NCI-H748 (cell line): ENCODE data around the gene POLR2B.
"Not testable (repeated sequence)": the region's sequence is repeated elsewhere in the genome, so short reads cannot be mapped to it uniquely, and the experiment has no call there.

Source experiments
- DNase-seq: peaks from one replicate; lab custom pipeline; 2025; ENCODE audit not compliant: unreplicated experiment; lab: John Stamatoyannopoulos, UW

POLR2B gene

DNA sequence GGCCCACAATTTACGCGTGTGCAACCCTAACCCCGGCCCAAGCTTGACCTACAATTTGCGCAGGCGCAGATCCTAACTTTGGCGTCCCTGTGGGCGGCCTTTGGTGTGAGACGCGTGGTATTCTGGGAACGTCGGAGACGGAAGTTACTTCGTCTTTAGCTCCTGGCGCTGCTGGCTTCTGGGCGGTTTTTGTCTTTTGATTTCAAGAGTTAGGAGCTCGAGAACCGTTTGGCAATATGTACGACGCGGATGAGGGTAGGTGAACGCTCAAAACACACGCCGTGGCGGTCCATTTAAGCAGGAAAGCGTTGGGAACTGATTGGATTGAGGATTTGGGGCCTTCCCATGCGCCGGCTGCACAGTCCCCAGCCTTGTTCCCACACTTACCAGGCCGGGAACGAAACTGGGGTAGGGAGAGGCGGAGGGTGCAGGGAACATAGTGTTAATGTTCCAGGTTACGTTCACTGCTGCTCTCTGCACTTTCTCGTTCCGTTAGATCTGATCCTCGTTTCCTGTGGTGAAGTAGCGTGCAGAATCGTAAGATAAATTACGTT, at the start of gene POLR2B:
TSS of gene POLR2B (plus strand) at position 147 of the 554 bp plus-strand sequence. CDS start at position 237, 90 bp downstream.
- peak; percentile 94 for DNase-seq

DNA sequence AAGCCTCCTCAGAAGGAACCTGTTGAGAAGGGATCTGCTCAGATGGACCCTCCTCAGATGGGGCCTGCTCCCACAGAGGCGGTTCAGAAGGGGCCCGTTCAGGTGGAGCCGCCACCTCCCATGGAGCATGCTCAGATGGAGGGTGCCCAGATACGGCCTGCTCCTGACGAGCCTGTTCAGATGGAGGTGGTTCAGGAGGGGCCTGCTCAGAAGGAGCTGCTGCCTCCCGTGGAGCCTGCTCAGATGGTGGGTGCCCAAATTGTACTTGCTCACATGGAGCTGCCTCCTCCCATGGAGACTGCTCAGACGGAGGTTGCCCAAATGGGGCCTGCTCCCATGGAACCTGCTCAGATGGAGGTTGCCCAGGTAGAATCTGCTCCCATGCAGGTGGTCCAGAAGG, 48.1 kb upstream of the POLR2B start:
- no peak for DNase-seq

DNA sequence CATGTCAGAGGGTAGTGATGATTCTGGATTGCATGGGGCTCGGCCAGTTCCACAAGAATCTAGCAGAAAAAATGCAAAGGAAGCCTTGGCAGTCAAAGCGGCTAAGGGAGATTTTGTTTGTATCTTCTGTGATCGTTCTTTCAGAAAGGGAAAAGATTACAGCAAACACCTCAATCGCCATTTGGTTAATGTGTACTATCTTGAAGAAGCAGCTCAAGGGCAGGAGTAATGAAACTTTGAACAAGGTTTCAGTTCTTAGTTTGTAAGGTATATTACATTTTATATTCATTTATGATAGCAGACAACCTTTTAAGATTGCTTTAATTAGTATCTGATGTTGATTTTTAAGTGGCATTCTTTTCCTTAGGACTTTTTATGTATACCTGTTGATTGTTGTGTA, 46.8 kb upstream of the POLR2B start:
- DNase-seq, result no peak

DNA sequence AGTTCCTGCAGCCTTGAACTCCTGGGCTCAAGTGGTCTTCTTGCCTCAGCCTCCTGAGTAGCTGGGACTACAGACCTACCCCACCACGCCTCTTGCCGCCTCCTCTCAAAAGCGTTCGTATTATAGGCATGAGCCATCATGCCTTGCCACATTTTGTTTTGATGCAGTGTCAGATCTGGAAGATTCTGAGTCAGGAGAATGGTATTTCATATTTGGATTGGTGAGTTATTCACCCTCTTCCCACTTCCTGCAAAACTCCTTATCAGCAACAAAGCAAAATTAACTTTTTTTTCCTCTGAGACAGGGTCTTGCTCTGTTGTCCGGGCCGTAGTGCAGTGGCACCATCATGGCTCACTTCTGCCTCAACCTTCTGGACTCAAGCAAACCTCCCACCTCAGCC, 41.4 kb upstream of the POLR2B start:
- DNase-seq, result no peak

DNA sequence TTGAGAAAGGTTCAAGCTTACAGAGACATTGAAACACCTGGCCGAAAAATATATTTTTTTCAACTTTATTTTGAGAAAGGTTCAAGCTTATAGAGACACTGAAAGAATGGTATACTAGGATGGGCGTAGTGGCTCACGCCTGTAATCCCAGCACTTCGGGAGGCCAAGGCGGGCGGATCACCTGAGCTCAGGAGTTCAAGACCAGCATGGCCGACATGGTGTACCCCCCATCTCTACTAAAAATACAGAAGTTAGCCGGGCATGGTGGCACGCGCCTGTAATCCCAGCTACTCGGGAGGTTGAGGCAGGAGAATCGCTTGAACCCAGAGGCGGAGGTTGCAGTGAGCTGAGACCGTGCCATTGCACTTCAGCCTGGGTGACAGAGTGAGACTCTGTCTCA, 38.9 kb upstream of the POLR2B start:
- DNase-seq, result not testable (repeated sequence)

DNA sequence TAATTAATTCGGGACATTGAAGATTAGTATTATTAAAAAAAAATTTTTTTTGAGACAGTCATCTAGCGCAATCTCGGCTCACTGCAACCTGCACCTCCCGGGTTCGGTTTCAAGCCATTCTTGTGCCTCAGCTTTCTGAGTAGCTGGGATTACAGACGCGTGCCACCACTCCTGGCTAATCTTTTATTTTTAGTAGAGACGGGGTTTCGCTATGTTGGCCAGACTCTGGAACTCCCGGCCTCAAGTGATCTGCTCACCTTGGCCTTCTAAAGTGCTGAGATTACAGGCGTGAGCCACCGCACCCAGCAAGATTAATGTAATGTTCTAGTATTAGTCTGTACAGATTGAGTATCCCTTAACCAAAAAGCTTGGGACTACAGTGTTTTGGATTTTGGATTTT, 38.3 kb upstream of the POLR2B start:
- DNase-seq, result no peak

DNA sequence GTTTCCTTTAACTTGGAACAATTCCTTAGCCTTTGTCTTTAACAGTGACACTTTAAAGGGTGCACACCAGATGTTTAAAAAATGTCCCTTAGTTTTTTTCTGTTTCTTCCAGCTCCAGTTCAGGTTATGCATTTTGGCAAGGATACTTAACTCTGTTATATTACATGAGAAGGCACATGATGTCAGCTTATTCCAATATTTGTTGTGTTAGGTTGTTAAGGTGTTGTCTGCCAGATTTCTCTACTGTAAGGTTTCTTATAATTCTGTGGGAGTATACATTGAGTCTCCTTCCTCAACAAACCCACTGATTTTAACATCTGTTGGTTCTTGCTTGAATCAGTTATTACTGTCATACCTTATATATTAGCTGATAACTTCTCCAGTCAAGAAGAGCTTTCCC, 37.7 kb upstream of the POLR2B start:
- no peak for DNase-seq

DNA sequence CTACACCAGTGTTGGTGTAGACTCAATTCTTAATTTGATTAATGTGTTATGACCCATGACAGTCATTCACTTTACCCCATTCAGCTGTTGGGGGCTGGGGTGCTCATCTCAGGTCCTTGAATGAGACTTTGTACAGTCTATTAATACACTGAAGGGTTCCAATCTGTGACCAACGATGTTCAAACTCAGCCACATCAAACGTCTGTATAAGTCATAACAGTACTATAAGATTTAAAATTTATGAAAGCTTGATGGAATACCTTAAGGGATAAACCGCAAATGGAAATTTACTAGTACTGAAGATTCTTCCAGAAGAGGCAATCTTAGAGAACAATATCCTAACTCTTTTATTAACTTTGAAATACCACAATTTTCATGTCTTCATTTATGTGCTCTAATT, 37.3 kb upstream of the POLR2B start:
- no peak for DNase-seq

DNA sequence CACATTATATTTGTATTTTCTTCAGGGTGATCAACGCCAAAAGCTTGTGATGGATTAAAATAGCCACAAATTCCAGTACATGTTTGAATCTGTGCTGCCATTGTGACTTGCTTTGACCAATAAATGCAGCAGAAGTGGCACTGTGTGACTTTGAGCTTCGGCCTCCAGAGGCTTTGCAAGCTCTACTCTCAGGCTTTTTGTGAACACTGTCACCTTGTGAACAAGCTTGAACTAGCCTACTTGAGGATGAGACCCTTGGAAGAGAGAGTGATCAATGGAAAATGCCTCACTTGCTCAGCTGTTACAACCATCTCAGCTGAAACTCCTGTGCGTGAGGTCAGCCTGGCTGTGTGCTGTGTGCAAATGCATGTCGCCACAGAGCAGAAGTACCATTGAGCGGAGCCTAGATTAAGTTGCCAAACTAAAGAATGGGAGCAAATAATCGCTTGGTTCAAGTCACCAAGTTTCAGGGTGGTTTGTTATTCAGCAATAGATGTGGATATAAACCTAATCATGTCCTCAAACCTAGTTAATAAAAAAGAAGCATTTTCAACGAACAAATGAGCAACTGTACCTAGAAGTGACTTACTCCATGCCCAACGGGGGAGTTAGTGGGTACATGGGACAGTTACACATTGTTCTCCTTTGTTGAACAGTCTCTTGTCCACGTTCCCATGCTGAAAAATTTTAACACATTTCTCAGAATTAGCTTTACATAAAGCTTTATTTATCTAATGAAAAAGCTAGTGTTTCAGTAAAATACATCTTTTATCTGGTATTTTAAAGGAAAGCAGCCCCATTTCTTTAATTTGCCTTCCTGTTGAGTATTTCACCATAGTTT, 24.8 kb upstream of the POLR2B start:
- no peak for DNase-seq

DNA sequence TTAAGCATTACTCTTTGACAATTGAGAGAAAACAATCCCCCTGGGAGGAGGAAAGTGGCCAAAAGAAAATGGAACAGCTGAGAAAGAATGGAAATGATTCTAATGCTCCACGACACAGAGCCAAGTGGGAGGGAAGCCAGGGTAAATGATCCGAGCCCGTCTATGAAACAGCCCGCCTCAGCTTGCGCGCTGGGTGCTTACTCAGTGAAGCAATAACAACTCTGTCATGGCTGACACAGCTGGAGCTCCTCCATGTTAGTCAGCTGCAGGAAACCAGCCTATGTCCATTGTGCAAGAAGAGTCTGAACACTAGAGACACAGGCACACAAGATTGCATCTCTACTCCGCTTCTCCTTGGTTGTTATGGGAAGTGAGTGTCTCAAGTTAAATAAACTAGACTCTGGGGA, 20.6 kb upstream of the POLR2B start:
- peak; percentile 30 for DNase-seq

DNA sequence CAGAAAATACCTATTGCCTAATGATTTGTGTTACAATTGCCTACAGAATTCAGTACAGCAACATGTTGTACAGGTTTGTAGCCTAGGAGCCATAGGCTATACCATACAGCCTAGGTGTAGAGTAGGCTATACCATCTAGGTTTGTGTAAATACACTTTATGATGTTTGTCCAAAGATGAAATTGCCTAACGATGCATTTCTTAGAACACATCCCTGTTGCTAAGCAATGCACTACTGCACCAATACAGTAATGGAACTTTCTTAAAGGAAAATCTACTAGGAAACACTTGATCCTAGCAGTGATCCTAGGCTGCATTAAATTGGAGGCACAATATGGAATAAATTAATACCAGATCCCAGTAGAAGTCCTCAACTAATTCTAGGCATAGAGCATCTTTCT, 19.6 kb upstream of the POLR2B start:
- peak; percentile 17 for DNase-seq

DNA sequence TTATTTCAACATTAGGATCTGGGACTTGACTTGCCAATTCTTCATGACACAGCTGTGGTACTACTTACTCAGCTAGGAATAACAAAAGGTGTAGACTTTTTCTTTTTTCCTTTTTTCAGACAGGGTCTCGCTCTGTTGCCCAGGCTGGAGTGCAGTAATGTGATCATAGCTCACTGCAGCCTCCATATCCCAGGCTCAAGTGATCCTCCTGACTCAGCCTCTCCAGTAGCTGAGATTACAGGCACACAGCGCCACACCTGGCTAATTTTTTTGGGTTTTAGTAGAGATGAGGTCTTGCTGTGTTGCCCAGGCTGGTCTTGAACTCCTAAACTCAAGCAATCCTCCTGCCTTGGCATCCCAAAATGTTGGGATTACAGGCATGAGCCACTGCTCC, 17.6 kb upstream of the POLR2B start:
- no peak for DNase-seq

DNA sequence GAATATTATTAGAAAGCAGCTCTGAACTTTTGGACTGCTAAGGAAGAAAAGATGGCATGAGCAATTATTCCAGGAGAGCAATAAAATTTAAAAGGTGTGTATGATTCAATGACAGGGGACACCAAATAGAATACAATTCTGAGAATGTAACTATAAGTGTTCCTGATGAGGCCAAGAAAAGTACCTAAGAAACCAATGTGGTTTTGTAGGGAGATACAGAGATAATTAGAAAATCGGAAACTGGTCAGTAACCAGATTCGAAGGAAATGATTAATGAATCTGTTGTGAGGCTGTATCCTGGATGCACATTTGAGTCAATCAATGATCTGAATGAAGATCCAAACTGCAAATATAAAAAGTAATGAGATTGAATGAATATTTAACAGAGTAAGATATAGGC, 7.3 kb upstream of the POLR2B start:
- DNase-seq, result no peak

DNA sequence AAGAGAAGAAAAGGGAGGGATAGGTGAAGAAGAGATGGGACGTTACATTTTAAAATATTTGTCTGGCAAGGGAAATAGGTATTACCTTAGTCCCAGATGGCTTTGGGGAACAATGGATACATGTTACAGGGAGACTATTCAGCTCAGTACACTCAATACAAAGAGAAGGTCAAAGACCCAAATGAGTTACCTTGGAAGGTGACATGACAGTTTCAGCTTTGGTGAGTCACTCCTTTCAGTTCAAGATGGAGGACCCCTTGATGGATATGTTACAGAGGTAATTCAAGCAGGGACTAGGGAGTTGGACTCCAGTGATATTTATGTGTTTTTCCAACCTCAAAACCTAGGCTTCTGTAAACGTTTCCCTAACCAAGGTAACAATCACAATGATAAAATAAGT, 6.3 kb upstream of the POLR2B start:
- no peak for DNase-seq

DNA sequence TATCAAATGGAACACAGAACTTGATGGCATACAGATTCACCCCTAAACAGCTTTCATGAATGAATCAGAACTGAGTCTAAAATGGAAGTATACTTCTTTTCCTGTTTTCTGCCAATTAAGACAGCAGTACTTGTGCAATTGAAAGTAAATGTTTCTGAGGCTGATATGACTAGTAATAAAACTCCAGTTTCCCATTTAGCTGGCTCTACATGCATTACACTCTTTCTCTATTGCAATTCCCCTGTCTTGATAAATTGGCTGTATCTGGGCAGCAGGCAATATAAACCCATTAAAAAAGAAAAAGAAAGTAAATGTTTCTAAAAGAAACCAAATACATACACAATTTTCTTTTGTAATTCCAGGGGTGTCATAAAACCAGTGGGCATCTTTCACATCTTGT, 5.9 kb upstream of the POLR2B start:
- DNase-seq, result no peak

DNA sequence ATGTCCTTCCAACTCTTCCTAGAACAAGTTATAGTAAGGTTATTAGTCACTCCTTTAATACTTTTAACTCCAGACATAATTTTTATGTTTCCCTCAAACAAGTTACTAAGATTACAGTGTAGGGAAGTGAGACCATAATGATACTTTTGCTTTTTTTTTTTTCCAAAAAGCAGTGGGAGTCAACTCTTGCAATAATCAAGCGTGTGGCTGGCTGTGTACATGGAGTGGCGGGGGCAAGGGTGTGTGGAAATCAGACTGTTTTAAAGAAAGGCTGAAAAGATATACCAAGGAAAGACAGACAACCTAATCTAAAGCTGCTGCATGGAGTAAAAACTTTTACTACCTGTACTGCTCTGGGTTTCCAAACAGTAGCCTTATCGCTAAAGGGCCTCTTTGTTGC, 5.4 kb upstream of the POLR2B start:
- DNase-seq, result no peak

DNA sequence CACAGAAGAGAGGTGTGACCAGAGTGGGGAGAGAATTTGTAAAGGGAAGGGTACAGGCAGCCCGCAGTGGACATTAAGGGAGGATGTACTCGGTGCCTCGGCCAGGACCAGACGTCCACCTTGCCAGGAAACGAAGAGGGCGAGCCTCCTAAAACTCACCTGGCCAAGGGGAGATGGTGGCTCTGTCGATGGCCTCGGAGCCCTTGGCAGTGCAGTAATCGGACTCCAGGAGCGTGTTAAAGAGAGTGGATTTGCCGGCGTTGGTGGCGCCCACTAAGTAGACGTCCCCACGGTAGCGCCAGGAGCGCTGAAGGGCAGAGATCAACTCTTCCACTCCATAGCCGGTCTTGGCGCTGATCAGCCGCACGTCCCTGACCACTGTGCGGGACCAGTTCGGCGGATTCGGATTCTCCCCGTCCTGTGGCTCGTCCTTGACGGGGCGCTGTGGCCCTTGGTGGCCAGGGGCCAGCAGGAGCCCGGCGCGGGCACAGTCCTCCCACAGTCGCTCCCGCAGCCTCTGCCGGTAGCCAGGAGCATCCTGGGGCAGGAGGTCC, 2.3 kb upstream of the POLR2B start:
- peak; percentile 46 for DNase-seq

DNA sequence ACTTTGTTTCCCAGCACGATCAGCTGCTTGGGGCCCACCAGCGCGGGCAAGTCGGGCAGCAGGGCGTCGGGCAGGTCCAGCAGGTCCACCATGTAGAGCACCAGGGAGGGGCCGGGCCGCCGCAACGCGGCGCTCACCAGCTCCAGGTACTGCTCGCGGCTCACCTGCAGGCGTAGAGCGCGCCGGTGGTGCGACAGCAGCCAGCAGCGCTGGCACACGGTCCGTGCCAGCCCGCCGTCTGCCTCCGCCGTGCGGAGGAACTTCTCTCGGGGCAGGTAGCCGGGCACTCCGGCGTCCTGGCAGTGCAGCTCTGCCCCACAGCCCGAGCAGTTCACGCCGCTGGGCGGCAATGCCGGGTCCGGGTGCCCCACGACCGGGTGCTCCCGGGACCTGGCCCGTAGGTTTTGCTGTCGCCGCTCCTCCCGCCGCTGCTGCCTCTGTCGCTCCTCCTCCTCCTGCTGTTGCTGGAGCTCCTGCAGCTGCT, 1.8 kb upstream of the POLR2B start:
- peak; percentile 62 for DNase-seq

DNA sequence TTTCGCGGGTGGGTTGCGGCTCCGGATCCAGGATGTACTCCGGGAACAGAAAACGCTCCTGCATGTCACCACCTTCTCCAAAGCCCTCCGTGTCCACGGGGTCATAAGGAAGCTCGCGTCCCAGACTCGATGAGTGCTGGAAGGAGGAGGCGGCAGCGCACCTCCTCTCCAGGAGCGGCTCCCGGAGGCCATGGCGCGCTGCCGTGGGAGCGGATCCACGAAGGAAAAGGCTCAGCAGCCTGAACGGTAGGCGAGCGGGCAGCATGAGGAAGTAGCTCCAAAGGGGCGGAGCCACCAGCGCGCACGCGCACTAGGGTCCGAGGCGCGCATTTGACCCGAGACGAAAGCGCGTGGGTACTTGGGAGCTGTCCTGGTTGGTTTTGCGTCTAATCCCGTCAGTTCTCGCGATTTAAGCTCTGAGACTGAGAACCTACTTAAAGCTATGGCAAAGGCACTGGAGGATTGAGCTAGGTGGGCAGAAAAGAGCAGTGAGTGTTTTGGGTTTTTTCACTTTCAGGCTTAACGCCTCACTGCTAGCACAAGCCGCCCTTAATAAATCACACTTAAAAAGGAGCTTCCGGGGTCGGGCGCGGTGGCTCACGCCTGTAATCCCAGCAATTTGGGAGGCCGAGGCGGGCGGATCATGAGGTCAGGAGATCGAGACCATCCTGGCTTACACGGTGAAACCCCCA, 1.2 kb upstream of the POLR2B start, which contains the start of gene NOA1:
TSS of gene NOA1 (minus strand) at position 286 of the 692 bp plus-strand sequence. CDS start at position 265, 21 bp downstream.
- DNase-seq, result peak; percentile 97

DNA sequence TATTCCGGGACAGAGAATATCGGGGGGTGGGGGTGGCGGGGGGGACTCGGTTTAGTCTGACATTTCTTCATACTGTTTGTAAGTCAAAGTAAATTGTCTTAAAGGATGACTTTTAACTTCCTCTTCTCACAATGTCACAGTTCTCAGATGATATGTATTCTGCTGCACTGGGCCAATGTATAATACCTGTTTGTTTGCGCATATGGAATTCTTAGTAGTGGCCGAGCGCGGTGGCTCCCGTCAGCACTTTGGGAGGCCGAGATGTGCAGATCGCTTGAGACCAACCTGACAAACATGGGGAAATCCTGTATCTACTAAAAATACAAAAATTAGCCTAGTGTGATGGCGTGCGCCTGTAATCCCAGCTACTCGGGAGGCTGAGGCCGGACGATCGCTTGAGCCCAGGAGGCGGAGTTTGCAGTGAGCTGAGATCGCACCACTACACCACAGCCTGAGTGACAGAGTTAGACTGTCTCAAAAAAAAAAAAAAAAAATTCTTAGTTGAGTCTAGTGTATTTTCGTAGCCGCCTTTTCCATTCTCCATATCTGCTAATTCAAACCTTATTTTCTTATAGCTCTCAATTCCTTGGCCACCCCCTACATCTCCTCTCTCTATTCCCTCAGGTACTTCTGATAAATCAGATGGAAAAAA, 851 bp downstream of the POLR2B start:
- peak; percentile 13 for DNase-seq

DNA sequence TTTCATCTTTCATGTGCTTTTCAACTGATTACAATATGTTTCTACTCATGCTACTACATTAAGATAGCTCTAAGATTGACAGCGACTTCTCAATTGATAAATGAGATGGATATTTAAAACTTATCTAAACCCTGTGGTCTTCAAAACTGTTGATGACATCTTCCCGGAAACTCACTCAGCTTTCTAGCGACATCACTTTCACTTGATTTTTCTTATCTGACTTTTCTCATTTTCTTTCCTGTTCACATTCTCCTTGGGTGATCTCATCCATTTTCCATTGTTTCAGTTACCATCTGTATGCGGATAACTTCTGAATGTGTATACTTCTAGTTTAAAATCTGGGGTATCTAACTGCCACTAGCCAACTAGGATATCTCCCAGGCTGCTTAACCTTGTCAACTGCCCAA, 3.1 kb downstream of the POLR2B start:
- DNase-seq, result no peak
